Measurements from ENCODE around the gene SLC39A11. TPM values are rescaled to one million over a fixed set of nuclear protein-coding genes. Genes with fewer than 3 reads are reported as not detected.

The SLC39A11 gene
- total and polyA plus RNA-seq, 8 donors, result 5.2 to 62.0 (median 12.9) TPM

DNA sequence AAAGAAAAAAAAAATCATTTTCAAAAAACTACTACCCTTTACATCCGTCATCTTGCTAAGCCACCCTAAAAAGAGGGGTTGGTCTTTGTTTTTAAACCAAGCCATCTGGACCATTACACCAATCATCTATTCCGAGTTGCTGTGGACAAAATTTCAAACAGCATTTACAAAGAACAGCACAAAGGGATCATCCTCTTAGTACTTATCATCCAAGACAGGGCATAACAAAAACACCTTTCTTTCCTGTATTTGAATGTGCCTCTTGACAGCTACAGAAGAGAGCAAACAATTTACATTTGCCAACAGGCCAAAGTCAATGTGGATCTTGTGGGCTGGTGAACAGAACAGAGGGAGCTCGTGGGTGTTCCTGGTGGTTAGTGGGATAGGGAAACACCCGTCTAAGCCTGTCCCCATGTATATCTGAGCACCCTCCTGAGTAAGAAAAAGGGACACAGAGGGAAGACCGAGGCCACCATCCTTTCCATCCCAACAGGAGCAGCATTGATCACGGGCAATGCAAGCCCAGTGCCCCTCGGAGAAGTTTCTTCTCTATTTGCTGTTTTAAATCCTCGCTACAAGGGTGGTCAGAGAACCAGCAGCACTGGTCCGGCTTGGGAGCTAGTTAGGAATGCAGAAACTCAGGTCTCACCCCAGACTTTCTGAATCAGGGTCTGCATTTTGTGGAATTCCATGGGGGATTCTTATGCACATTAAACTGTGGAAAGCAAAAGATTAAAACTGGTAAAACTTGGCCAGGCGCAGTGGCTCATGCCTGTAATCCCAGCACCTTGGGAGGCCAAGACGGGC, 1.9 kb downstream of the SLC39A11 start:
- Histone ChIP-seq H3K9me3 (no peaks in the 10 kb centered on the region), H3K27ac (peak overlapping the region in 2 of 5 donors; percentile 18 to 82), H3K27me3 (no peaks in the 10 kb centered on the region), H3K4me3 (no peak overlapping the region), H3K4me1 (peaks cover 23 to 41% (median 34%) of the 10 kb centered on the region in 4 donors), H3K36me3 (peaks cover 0 to 32% (median 29%) of the 10 kb centered on the region in 4 donors)
- peak in 1 of 3 donors; percentile 23 for TF ChIP-seq POLR2AphosphoS5 (IDR thresholded peaks at IDR 0.05)
- TF ChIP-seq POLR2A (IDR thresholded peaks at IDR 0.05), result no peak
- 69 to 80% (median 72%) methylated on average over 11 of the region's 11 CpGs for WGBS, 5 donors
- intact Hi-C loops (cut with DNase I; ENCODE audit: low total_unique reads), result no loop called here
- DNase-seq, result peak in 1 of 2 donors; percentile 32

DNA sequence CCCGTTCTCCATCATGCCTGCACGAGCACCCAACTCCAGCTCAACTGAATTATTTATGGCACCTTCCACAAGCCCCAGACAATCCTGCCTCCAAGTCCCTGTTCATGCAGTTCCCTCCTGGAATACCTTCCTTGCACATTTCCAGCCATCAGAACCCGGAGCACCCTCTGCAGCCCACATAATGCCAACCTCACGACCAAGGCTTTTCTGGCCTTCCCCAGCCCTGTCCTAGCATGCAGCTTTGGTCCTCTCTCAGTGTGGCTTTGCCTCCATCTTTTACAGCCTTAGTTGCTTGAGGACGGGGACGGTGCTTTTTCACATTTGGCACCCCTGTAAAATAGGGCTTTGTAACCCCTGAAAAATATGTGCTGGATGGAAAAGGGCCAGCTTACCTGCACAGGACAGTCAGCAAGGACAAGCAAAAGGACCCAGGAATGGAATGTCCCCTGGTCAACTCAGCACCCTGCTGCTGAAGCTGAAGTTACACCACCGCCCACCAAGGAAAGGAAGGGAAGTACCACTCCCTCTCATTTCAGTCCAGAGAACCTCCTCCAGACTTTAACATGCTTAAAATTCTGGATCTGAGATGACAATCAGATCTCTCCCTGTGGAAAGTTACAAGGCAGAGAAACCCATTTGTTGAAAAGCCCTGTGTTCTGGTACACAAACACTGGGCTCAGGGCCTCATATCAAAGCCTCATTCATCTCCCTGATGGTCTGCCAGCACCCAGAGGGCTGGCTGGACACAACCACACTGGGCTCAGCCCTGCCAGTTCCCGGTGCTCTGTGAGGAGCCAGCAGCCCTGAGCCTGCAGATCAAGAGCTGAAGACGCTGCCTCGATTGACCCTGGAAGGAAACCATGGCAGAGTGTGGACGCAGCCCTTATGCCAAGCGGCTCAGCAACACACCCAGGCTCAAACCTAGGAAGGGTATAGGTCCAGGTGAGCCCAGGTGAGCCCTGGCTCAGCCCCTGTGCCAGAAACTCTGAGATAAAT, 2.9 kb downstream of the SLC39A11 start:
- Histone ChIP-seq H3K4me3 (no peak overlapping the region), H3K27me3 (no peaks in the 10 kb centered on the region), H3K4me1 (peaks cover 23 to 41% (median 34%) of the 10 kb centered on the region in 4 donors), H3K27ac (peak overlapping the region in 1 of 5 donors; percentile 29), H3K36me3 (peaks cover 0 to 41% (median 38%) of the 10 kb centered on the region in 4 donors), H3K9me3 (no peaks in the 10 kb centered on the region)
- 66 to 80% (median 74%) methylated on average over 10 to 12 of the region's 12 CpGs for WGBS, 5 donors
- peak; percentile 16 to 50 for DNase-seq
- no peak for TF ChIP-seq EP300 (IDR thresholded peaks at IDR 0.05)
- intact Hi-C loops (cut with DNase I; ENCODE audit: low total_unique reads), result no loop called here

DNA sequence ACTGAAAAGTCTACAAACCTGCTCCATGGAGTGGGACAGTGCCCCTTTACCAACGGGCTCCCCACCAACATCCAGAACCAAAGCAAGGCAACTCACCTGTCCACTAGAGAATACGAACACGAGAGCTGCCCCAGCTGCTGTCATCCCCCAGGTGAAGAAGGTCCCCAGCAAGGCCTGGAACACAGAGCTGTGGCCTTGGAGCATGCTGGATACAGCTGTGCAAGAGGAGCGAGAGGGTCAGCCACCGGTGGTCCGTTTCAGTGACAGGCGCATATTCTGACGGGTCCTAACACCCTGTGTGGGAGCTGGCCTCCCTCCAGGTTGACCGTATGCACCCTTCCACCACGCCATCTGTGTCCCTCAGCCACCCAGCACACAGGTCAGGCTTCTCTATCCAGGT, 3.9 kb downstream of the SLC39A11 start:
- DNase-seq, result no peak
- H3K27ac ChIP-seq, result no peak overlapping the region
- intact Hi-C loops (cut with DNase I; ENCODE audit: low total_unique reads), result no loop called here
- TF ChIP-seq, protein P1, sequence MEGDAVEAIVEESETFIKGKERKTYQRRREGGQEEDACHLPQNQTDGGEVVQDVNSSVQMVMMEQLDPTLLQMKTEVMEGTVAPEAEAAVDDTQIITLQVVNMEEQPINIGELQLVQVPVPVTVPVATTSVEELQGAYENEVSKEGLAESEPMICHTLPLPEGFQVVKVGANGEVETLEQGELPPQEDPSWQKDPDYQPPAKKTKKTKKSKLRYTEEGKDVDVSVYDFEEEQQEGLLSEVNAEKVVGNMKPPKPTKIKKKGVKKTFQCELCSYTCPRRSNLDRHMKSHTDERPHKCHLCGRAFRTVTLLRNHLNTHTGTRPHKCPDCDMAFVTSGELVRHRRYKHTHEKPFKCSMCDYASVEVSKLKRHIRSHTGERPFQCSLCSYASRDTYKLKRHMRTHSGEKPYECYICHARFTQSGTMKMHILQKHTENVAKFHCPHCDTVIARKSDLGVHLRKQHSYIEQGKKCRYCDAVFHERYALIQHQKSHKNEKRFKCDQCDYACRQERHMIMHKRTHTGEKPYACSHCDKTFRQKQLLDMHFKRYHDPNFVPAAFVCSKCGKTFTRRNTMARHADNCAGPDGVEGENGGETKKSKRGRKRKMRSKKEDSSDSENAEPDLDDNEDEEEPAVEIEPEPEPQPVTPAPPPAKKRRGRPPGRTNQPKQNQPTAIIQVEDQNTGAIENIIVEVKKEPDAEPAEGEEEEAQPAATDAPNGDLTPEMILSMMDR (IDR thresholded peaks at IDR 0.05), result no peak
- TF ChIP-seq POLR2A (IDR thresholded peaks at IDR 0.05), result no peak
- TF ChIP-seq POLR2AphosphoS5 (IDR thresholded peaks at IDR 0.05), result no peak
- no peak for TF ChIP-seq EP300 (IDR thresholded peaks at IDR 0.05)
- H3K4me3 ChIP-seq, result no peak overlapping the region
- no peaks in the 10 kb centered on the region for H3K9me3 ChIP-seq
- WGBS, 5 donors, result 86 to 94% (median 88%) methylated on average over 10 of the region's 10 CpGs
- peaks cover 5 to 52% (median 49%) of the 10 kb centered on the region in 4 donors for H3K36me3 ChIP-seq
- peaks cover 23 to 41% (median 34%) of the 10 kb centered on the region in 4 donors for H3K4me1 ChIP-seq
- H3K27me3 ChIP-seq, result no peaks in the 10 kb centered on the region

DNA sequence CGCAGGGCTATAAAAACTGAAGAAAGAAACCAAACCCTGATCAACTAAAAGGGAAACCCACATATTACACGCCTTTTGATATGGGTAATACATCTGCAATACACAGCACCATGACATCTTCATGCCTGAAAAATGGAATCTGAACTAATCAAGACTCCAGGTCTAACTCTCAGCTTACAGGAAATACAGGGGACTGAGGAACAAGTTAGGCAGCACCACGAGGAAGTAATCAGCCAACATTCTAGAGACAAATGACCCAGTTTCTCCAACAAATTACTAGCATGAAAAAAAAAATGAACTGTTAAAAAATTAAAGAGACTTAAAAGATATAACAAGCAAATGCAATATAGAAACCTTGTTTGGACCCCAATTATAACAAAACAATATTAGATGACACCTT, 9.1 kb downstream of the SLC39A11 start:
- intact Hi-C loops (cut with DNase I; ENCODE audit: low total_unique reads), result no loop called here

DNA sequence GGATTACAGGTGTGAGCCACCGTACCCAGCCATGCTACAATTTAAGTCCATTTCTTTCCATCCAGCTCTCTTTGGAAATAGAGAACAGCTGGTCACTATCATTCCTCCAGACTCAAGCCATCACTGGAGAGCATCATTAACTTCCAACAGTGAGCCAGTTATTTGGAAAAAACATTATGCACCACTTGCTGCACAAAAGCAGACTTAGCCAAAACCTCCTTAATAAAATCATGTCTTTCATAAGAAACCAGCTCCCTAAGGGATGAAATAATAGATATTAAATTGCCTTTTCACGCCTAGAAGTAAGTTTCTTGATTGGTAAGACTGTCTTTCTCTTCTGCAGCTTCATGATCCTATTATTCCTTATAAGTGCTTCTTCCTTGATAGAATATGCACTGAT, 17.9 kb downstream of the SLC39A11 start:
- Histone ChIP-seq H3K4me3 (no peak overlapping the region), H3K36me3 (peaks cover 4 to 38% (median 13%) of the 10 kb centered on the region in 4 donors), H3K27me3 (no peaks in the 10 kb centered on the region), H3K4me1 (no peaks in the 10 kb centered on the region), H3K9me3 (no peaks in the 10 kb centered on the region), H3K27ac (no peak overlapping the region)
- TF ChIP-seq POLR2A (IDR thresholded peaks at IDR 0.05), result no peak
- TF ChIP-seq, protein P1 (IDR thresholded peaks at IDR 0.05), result no peak
- no peak for TF ChIP-seq POLR2AphosphoS5 (IDR thresholded peaks at IDR 0.05)
- no peak for TF ChIP-seq EP300 (IDR thresholded peaks at IDR 0.05)
- peak in 1 of 2 donors; percentile 38 for DNase-seq
- intact Hi-C loops (cut with DNase I; ENCODE audit: low total_unique reads), result no loop called here
- 72 to 91% (median 86%) methylated on average over 2 of the region's 2 CpGs for WGBS, 5 donors

More for the DNA sequence above, 9.1 kb downstream of the SLC39A11 start:
- TF ChIP-seq POLR2A (IDR thresholded peaks at IDR 0.05) (no peak), EP300 (IDR thresholded peaks at IDR 0.05) (no peak)
- WGBS, 5 donors, result 42 to 92% (median 49%) methylated on average over 3 of the region's 3 CpGs
- Histone ChIP-seq H3K9me3 (no peaks in the 10 kb centered on the region), H3K4me1 (no peaks in the 10 kb centered on the region), H3K27ac (no peak overlapping the region), H3K4me3 (no peak overlapping the region), H3K27me3 (no peaks in the 10 kb centered on the region), H3K36me3 (peaks cover 5 to 65% (median 58%) of the 10 kb centered on the region in 4 donors)
- DNase-seq, result no peak
